NCI-H446 (cell line): ENCODE results near the gene RTL5.

Source experiments
- DNase-seq, 2 experiments: peaks; one replicate each; lab custom pipeline; 2025; lab: John Stamatoyannopoulos, UW

RTL5 gene

DNA sequence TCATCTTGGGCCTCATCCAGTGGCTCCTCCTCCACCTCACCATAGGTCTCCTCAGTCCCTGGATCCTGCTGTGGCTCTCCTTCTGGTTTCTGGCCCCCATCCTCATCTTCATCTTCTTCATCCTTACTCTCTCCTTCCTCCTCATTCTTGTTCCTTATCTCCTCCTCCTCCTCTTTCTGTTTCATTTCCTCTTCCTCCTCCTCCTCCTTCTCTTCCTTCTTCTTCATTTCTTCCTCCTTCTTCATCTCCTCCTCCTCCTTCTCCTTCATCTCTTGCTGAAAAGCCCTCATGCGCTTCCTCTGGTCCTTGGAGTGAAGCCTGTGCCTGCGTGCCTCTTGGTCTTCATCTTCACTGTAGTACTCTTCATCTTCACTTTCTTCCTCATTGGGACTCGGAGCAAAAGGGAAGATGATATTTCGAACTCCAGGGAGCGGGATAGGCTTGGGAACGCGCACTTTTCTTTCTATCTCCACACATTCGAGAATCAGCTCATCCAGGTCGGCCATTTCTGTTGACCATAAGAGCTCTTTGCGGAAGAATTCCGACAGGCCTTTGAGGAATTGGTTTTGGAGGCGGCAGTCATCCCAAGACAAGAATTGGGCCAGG is 1.5 kb downstream of the RTL5 start:
- DNase-seq, result no peak

- no peak for DNase-seq
Observed at GRCh38 chrX:72129661-72130060, 2.1 kb downstream of the RTL5 start.

GRCh38 chrX:72128881-72129280 is 2.8 kb downstream of the RTL5 start:
- no peak for DNase-seq

DNA sequence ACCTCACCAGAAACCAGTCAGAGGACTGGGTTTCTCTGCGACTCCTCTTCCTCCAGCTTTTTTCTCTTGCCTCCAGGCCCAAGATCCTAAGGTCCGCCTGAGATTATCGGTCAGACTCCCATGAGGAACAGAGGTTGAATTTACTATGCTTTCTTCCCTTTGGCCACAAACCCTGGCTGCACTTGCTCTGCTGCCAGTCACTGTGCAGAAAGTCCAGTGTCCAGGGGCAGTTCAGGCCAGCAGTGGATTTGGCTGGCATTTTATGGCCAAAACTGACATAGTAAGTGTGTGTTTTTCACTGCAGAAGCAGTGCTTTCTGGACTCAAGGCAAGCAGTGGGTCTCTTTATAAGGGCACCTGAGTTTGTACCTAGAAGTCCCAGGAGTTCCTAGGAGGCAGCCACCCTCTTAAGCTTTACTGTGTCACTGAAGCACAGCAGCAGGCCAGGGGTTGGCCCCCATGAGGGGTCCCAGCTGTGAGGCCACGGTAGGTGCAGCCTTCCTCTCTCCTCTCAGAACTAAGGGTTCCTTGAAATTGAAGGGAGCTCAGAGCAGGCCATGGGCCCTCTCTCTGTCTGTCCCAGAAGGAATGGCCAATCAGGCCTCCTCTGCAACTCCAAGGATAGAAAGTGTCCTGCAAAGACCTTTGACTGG is 3.4 kb downstream of the RTL5 start:
- DNase-seq, result no peak

DNA sequence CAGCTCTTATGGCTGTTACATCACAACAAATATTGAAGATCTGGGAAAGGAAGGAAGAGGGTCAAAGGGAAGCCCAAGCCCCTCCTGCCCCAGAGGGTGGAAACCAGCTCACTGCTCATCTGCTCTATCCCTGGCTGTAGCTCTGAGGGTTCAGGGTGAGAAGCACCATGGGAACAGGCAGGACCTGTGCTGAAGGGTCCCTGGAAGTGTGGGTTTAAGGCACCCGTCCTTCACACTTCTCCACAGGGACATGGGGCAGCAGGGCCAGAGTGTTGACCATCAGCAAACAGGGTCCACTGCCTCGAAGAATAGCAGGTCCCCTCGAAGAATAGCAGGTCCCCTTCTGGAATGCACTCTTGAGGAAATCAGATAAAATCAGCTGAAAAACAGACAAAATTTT is 4.4 kb downstream of the RTL5 start:
- DNase-seq, result no peak

DNA sequence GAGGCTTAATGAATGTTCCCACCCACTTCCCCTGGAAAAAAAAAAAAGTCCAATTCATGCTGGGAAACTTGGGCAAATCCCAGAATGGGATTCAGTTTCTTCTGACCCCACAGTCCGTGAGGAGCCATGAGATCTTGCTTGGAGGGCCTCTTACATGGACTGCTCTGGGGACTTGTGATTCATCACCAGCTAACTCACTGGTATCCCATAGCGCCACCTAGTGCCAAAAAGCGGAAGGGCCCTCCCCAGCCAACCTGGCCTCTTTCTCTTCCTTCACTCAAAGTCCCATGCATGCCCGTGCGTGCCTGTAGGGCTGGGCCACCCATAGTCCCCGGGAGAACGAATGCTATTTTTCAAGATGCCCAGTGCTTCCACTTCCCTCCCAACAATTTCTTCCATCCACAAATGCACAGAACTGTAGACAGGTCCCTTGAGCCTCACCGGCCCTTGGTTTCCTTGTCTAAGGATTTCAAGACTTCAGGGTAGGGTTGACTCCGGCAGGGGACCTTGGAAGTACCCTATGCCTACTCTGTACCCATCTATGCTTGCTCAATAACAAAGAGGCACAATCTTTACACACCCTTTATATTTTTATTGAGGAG is 5.1 kb downstream of the RTL5 start:
- peak; percentile 57 to 75 for DNase-seq

DNA sequence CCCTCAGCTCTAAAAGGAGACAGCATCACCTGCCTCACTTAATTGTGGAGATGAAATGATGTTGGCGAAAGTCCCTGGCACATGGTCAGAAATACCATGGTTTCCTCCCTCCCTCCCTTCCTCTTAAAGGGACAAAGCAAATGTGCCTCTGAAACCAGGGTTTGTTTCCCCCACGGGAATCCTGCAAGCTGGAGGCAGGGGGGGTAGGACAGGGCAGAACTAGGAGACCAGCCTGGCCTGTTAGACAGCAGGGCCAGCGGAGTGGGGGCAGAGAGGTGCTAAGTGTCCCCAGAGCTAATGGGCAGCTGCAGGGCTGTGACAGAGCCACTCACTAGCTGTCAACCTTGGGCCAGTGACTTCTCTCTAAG is 5.7 kb downstream of the RTL5 start:
- DNase-seq, result no peak

DNA sequence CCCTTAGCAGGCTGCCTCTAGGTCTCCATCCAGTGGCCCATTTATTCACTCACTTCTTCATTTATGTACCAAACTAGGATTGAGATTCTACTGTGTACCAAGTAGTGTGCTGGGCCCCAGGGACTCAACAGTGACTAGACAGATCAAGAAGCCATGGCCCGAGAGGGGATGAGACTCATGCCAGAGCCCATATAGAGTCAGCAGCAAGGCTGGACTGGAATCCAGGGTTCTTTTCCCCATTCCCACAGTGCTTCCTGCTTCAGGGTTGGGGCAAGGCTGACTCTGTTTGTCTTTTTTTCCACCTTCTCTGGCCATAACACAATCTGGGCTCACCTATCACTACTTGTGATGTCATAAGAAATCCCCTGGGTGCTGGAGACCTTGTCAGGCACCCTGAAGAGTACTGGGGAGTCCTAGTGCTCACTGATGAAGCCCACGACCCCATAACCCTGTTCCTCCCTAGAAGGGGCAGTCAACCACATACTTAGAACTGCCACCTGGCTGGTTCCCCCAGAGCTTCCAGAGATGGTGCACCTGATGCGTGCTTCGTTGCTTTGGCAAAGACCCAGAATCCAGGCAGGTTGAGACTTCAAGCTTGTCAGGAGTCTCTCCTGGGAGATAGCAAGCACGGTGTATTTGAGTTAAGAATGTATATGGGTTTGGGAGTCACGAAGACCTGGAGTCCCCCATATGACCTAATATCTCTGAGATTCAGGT is 6.2 kb downstream of the RTL5 start:
- DNase-seq, result no peak

GRCh38 chrX:72124540-72125201 is 7.0 kb downstream of the RTL5 start:
- no peak for DNase-seq

- no peak for DNase-seq
Observed at GRCh38 chrX:72123471-72124185, 8.1 kb downstream of the RTL5 start.

GRCh38 chrX:72122621-72123337 is 8.9 kb downstream of the RTL5 start:
- no peak for DNase-seq

- DNase-seq, result peak; percentile 26 to 61
Observed at GRCh38 chrX:72121383-72121782, 10.3 kb downstream of the RTL5 start.

DNA sequence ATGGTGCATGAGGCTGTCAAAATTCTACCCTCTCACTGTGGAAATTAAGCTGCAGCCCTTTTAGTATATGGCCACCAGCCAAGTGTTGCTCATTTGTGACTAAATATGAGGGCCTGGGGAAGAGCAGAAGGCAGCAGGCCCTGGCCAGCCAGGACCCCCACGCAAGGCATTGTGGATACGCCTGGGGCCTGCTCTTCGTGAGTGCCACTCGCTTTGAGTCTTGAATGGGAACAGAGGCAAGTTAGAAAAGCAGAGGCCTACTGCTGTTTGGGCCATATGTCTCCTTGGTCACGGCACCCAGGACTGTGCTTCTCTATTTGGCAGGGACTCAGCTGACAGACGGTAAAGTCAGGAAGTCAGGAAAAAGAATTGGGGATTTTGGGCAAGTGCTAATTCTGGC is 10.9 kb downstream of the RTL5 start:
- DNase-seq, result peak; percentile 37 to 83

- DNase-seq, result peak in 1 of 2 experiments; percentile 8
Observed at GRCh38 chrX:72117636-72118210, 14.0 kb downstream of the RTL5 start.

- DNase-seq, result no peak
Observed at GRCh38 chrX:72115380-72115779, 16.3 kb downstream of the RTL5 start.

GRCh38 chrX:72114807-72115206 is 16.9 kb downstream of the RTL5 start:
- DNase-seq, result no peak

- no peak for DNase-seq
Observed at GRCh38 chrX:72114306-72114705, 17.4 kb downstream of the RTL5 start.

GRCh38 chrX:72113461-72113860 is 18.3 kb downstream of the RTL5 start:
- DNase-seq, result no peak

GRCh38 chrX:72110876-72111708 is 20.6 kb downstream of the RTL5 start:
- no peak for DNase-seq
